ENCODE data around the gene FBRS. TPM values are rescaled to one million over a fixed set of nuclear protein-coding genes. Genes with fewer than 3 reads are reported as not detected.

Gene FBRS
- total and polyA plus RNA-seq, 2 of the 13 experiments (the other 11 are each of a cell fraction or from before 2014, with no cell fraction given) = 13.7 to 16.2 TPM

DNA sequence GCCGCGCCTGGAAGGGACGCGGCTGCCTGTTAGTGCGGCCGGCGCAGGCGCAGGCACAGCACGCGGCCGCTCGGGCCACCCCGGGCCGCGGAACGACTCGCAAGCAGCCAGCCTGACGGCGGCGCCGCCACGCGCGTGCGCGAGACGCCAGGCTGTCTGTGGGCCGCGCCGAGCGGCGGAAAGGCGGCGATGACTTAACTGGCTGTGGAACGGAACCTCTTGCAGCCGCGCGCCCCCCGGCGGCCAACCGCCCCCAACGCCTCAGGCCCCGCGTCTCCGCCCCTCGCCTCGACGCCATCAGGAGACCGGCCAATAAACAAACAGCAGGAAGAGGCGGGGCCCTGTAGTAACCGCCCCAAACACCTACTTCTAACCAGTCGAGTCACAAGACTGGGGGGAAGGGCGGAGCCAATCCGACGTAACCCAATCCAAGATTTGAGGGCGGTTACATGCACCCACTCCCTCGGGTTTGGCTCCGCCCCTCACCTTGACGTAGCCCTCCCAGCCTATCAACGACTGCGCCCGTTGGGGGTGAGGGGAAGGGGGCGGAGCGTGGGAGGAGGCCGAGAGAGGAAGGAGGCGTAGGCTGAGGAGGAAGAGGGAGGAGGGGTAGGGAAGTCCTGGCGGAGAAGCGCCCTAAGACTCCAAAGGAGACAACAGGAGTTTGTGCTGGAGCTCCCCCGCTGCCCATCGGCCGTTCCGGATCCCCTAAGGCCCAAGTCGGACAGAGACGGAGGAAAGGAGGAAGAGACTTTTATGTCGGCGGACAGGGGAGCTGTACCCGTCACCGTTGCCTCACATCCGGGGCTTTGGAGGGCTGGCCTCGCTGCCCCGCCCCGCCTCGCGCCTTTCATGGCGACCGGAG lies at the start of gene FBRS (continued):
- TF ChIP-seq, protein P1, sequence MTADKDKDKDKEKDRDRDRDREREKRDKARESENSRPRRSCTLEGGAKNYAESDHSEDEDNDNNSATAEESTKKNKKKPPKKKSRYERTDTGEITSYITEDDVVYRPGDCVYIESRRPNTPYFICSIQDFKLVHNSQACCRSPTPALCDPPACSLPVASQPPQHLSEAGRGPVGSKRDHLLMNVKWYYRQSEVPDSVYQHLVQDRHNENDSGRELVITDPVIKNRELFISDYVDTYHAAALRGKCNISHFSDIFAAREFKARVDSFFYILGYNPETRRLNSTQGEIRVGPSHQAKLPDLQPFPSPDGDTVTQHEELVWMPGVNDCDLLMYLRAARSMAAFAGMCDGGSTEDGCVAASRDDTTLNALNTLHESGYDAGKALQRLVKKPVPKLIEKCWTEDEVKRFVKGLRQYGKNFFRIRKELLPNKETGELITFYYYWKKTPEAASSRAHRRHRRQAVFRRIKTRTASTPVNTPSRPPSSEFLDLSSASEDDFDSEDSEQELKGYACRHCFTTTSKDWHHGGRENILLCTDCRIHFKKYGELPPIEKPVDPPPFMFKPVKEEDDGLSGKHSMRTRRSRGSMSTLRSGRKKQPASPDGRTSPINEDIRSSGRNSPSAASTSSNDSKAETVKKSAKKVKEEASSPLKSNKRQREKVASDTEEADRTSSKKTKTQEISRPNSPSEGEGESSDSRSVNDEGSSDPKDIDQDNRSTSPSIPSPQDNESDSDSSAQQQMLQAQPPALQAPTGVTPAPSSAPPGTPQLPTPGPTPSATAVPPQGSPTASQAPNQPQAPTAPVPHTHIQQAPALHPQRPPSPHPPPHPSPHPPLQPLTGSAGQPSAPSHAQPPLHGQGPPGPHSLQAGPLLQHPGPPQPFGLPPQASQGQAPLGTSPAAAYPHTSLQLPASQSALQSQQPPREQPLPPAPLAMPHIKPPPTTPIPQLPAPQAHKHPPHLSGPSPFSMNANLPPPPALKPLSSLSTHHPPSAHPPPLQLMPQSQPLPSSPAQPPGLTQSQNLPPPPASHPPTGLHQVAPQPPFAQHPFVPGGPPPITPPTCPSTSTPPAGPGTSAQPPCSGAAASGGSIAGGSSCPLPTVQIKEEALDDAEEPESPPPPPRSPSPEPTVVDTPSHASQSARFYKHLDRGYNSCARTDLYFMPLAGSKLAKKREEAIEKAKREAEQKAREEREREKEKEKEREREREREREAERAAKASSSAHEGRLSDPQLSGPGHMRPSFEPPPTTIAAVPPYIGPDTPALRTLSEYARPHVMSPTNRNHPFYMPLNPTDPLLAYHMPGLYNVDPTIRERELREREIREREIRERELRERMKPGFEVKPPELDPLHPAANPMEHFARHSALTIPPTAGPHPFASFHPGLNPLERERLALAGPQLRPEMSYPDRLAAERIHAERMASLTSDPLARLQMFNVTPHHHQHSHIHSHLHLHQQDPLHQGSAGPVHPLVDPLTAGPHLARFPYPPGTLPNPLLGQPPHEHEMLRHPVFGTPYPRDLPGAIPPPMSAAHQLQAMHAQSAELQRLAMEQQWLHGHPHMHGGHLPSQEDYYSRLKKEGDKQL (CRISPR knock-in tag; IDR thresholded peaks at IDR 0.05; ENCODE audit: low read depth) = peak; percentile 58; the same call in 1 of the 2 replicates
- TF ChIP-seq, protein P2, sequence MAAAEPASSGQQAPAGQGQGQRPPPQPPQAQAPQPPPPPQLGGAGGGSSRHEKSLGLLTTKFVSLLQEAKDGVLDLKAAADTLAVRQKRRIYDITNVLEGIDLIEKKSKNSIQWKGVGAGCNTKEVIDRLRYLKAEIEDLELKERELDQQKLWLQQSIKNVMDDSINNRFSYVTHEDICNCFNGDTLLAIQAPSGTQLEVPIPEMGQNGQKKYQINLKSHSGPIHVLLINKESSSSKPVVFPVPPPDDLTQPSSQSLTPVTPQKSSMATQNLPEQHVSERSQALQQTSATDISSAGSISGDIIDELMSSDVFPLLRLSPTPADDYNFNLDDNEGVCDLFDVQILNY (CRISPR knock-in tag; conservative IDR thresholded peaks at IDR 0.05) = 0 out of 2 replicates have a peak, but pooled peaks have one; percentile 34
- TF ChIP-seq SALL1 (CRISPR knock-in tag; IDR thresholded peaks at IDR 0.05) = peak; percentile 79
- peak; percentile 81 for TF ChIP-seq ZNF746 (CRISPR knock-in tag; IDR thresholded peaks at IDR 0.05)
- TF ChIP-seq CHCHD3 (CRISPR knock-in tag; IDR thresholded peaks at IDR 0.05) = no peak
- peak; percentile 49 for TF ChIP-seq FOXO1 (CRISPR knock-in tag; IDR thresholded peaks at IDR 0.05)
- peak; percentile 78 for TF ChIP-seq GATAD1 (CRISPR knock-in tag; IDR thresholded peaks at IDR 0.05)
- peak; percentile 21; the same call in 1 of the 2 replicates for TF ChIP-seq KLF12 (CRISPR knock-in tag; IDR thresholded peaks at IDR 0.05; ENCODE audit: borderline replicate concordance)
- no peak for TF ChIP-seq TRIM24 (CRISPR knock-in tag; IDR thresholded peaks at IDR 0.05)
- peak; percentile 80 for TF ChIP-seq POLR2AphosphoS5 (IDR thresholded peaks at IDR 0.05; ENCODE audit: low read depth, low read length)
- peak; percentile 91 for TF ChIP-seq ZNF605 (CRISPR knock-in tag; IDR thresholded peaks at IDR 0.05)
- no peak for TF ChIP-seq PHB2 (IDR thresholded peaks at IDR 0.05; ENCODE audit: partially characterized antibody)
- no peak for TF ChIP-seq TCF12 (IDR thresholded peaks at IDR 0.05)
- TF ChIP-seq TCF12 (CRISPR knock-in tag; IDR thresholded peaks at IDR 0.05) = peak; percentile 5; the same call in 1 of the 2 replicates
- peak; percentile 53 for TF ChIP-seq ZBTB38 (CRISPR knock-in tag; IDR thresholded peaks at IDR 0.05)
- peak; percentile 75; the same call in 1 of the 2 replicates for TF ChIP-seq KDM2A (CRISPR knock-in tag; IDR thresholded peaks at IDR 0.05; ENCODE audit: borderline replicate concordance, low read depth)
- TF ChIP-seq REXO4 (CRISPR knock-in tag; IDR thresholded peaks at IDR 0.05; ENCODE audit: borderline replicate concordance) = no peak
- TF ChIP-seq ZEB1 (IDR thresholded peaks at IDR 0.05; ENCODE audit: insufficient replicate concordance, low read depth) = no peak
- no peak; the same call in 1 of the 2 replicates for TF ChIP-seq ZSCAN29 (CRISPR knock-in tag; conservative IDR thresholded peaks at IDR 0.05)
- peak; percentile 86 for TF ChIP-seq ZNF329 (CRISPR knock-in tag; IDR thresholded peaks at IDR 0.05; ENCODE audit: low read depth)
- TF ChIP-seq, protein P3, sequence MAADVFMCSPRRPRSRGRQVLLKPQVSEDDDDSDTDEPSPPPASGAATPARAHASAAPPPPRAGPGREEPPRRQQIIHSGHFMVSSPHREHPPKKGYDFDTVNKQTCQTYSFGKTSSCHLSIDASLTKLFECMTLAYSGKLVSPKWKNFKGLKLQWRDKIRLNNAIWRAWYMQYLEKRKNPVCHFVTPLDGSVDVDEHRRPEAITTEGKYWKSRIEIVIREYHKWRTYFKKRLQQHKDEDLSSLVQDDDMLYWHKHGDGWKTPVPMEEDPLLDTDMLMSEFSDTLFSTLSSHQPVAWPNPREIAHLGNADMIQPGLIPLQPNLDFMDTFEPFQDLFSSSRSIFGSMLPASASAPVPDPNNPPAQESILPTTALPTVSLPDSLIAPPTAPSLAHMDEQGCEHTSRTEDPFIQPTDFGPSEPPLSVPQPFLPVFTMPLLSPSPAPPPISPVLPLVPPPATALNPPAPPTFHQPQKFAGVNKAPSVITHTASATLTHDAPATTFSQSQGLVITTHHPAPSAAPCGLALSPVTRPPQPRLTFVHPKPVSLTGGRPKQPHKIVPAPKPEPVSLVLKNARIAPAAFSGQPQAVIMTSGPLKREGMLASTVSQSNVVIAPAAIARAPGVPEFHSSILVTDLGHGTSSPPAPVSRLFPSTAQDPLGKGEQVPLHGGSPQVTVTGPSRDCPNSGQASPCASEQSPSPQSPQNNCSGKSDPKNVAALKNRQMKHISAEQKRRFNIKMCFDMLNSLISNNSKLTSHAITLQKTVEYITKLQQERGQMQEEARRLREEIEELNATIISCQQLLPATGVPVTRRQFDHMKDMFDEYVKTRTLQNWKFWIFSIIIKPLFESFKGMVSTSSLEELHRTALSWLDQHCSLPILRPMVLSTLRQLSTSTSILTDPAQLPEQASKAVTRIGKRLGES (CRISPR knock-in tag; IDR thresholded peaks at IDR 0.05; ENCODE audit: borderline replicate concordance) = 0 out of 2 replicates have a peak, but pooled peaks have one; percentile 12
